Body of pancreas (tissue), 4 donors: ENCODE data around the gene LTBP1.

Experiments used
- CTCF ChIP-seq, 7 experiments: fragments of 450-650 bp in 4 of 7; fragments of 200-600 bp in 3 of 7; sonication (generic) in 3 of 7; IDR thresholded peaks; one replicate each; pipeline ENCODE4 v1.5.1; 2016 to 2019; ENCODE audit warnings: antibody characterized with exemption in 7 of 7
- POLR2A ChIP-seq, 3 donors: fragments of 450-650 bp; IDR thresholded peaks; one replicate each; pipeline ENCODE4 v1.6.1; 2016; ENCODE audit warnings: antibody characterized with exemption in 3 of 3, mild to moderate bottlenecking in 2 of 3

DNA sequence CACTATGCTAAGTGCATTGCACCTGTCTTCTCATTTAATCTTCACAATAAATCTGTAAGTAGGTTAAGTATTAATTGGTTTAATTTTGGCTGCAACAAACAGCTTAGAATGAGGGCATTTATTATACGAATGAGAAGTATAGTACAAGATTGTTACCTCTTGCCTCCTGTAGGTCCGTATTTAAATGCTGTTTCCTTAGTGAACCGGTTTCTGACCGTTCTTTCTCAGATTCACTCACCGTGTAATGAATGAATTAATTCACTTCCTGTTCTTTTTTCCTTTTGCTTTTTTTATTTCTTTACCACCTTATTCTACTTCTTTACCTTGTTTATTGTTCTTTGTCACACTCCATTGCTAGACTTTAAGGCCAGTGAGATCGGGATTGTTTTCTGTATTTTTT, 375.9 kb downstream of the LTBP1 start:
- TF ChIP-seq POLR2A (IDR thresholded peaks at IDR 0.05) (no peak), CTCF (IDR thresholded peaks at IDR 0.05) (no peak)
